Urinary bladder (tissue), 4 donors: ENCODE data around the gene TECRL. TPM values are rescaled to one million over a fixed set of nuclear protein-coding genes. Genes with fewer than 3 reads are reported as not detected.

Source experiments
- DNase-seq: peaks from one replicate; pipeline ENCODE4 v3.0.0-alpha.2; 2015; ENCODE audit errors: extremely low spot score
- H3K27ac ChIP-seq: one replicate; pipeline ENCODE4 v1.5.1; 2013; ENCODE audit warnings: low read depth, mild to moderate bottlenecking, moderate library complexity
- H3K36me3 ChIP-seq: one replicate; pipeline ENCODE4 v1.6.1; 2013; ENCODE audit warnings: mild to moderate bottlenecking, moderate library complexity; ENCODE audit not compliant: insufficient read depth
- H3K4me1 ChIP-seq: one replicate; pipeline ENCODE4 v1.6.1; 2013; ENCODE audit warnings: mild to moderate bottlenecking, moderate library complexity; ENCODE audit not compliant: insufficient read depth
- H3K4me3 ChIP-seq: one replicate; pipeline ENCODE4 v1.5.1; 2013; ENCODE audit warnings: low read depth, low read length
- WGBS: extraction: QIAGEN DNeasy Blood & Tissue Kit; methylation state at CpG from one replicate; pipeline ENCODE4 v1.1.7; 2013; 5-methylcytosine and 5-hydroxymethylcytosine counted together
- polyA plus RNA-seq: library from polyadenylated mRNA; stranded (reverse); fragments of 200-250 nt; gene quantifications from one replicate; pipeline ENCODE4 v1.2.3, GENCODE V29; 2013
- total RNA-seq: library from RNA; depleted of rRNA; stranded (reverse); fragments of >200 nt; gene quantifications from one replicate; pipeline ENCODE4 v1.2.3, GENCODE V29; 2014
- donor health status: healthy with polysubstance abuse.
- donor health status: healthy.

Gene TECRL, protein sequence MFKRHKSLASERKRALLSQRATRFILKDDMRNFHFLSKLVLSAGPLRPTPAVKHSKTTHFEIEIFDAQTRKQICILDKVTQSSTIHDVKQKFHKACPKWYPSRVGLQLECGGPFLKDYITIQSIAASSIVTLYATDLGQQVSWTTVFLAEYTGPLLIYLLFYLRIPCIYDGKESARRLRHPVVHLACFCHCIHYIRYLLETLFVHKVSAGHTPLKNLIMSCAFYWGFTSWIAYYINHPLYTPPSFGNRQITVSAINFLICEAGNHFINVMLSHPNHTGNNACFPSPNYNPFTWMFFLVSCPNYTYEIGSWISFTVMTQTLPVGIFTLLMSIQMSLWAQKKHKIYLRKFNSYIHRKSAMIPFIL
- total RNA-seq (4.5 TPM), polyA plus RNA-seq (not detected)

DNA sequence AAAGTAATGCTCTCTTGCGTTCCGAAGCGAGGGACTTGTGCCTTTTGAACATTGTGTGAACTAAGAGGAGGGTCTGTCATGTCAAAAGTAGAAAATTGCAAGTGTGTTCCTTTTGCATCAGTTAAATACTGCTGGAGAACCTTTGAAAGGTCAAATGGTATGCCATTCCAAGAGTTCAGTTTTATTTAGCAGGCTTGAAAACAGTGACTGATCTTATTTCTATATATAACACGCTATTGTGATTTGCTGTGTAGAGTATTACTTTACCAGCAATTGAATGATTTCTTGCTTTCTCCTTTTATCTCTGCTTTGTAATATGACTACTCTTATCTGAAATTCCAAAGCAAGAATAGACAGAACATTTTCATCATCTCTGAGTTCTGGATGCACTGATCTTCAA, at the start of gene TECRL:
TECRL (minus strand) TSS at position 151 of the 400 bp plus-strand sequence; CDS start at position 52, 99 bp downstream.
- no peak for DNase-seq
- no peak within 1 kb of the TSS for H3K4me3 ChIP-seq
- no peaks in the 10 kb centered on the region for H3K4me1 ChIP-seq
- WGBS = 76% methylated on average over 4 of the region's 4 CpGs
- no peak within 1 kb of the TSS for H3K27ac ChIP-seq
- H3K36me3 ChIP-seq = no peaks in the 10 kb centered on the region

DNA sequence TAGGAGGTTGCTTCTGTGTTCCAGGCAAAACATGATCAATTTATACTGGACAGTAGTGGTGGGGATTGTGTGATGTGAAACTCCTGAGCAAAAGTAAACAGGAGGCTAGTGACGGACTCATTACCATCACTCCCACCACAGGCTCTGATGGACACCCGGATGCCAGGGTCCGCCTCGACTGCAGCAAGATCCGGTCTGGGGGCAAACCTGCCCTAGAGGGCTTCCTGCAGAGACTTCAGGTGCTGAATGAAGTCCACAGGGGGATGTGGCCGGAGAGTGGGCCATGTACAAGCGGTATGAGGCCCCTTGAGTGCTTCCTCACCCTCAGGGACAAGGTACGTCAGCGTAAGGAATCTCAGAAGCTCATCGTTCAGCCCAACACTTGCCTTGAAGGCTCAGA, 23.4 kb upstream of the TECRL start:
- Histone ChIP-seq H3K27ac (no peak overlapping the region), H3K4me1 (no peaks in the 10 kb centered on the region), H3K4me3 (no peak overlapping the region), H3K36me3 (no peaks in the 10 kb centered on the region)
- WGBS = 95% methylated on average over 10 of the region's 10 CpGs
- DNase-seq = no peak

DNA sequence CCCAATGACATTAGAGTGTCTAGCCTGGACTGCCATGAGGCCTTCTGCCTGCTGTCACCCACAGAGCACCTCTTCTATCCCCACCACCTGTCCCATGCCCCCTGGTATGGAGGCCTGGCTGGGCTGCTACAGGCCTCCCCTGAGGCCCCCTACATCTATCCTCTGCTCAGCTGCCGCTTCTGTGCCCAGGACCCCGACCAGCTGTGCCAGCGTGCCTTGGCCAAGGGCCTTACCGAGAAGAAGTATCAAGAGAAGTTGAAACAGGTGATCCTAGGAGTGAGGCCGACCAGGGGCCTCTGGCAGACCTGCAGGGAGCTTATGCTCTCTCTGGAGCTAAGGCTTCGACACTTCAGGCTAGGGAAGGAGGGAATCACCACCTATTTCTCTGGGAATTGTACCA, 21.7 kb upstream of the TECRL start:
- no peak for DNase-seq
- H3K36me3 ChIP-seq = no peaks in the 10 kb centered on the region
- no peak overlapping the region for H3K27ac ChIP-seq
- no peaks in the 10 kb centered on the region for H3K4me1 ChIP-seq
- 85% methylated on average over 6 of the region's 6 CpGs for WGBS
- no peak overlapping the region for H3K4me3 ChIP-seq

DNA sequence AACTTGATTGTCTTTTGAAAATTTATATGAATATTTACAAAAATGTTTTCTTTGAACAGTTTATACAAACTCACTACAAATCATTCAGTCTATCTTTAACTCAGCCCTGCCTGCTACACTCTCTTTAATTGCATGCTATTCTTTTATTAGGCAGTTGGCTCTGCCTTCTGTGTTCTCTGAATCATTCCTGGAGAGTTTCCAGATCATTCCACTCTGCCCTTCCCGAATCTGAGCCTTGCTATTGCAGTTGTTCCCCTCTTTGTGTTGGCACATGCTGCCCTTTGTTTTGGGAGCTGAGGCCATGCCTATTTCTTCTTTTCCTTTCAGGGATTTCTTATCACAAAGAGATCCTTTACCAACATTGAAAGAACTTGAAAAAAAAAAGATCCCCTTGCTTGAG, 8.7 kb upstream of the TECRL start:
- Histone ChIP-seq H3K4me1 (no peaks in the 10 kb centered on the region), H3K36me3 (no peaks in the 10 kb centered on the region), H3K4me3 (no peak overlapping the region), H3K27ac (no peak overlapping the region)
- WGBS = 13% methylated on average over 1 of the region's 1 CpG
- DNase-seq = no peak

DNA sequence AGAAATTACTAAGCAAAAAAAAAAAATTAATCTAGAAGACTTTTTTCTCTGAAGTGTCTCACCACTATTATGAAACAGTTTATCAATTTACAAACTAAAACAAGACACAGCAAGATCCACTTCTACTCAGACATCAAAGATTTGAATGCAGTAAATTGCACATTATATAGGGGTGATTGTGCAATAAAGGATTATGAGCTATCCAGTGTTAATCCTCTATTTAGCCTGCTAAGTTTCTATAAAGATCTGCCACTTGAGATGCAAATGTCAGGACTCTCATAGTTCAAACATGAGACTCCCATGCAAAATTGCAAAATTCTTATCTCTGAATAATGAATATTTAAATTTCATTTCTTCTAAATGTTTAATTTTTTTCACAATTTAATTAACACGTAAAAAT, 2.2 kb downstream of the TECRL start:
- no peak overlapping the region for H3K4me3 ChIP-seq
- 83% methylated on average over 1 of the region's 1 CpG for WGBS

DNA sequence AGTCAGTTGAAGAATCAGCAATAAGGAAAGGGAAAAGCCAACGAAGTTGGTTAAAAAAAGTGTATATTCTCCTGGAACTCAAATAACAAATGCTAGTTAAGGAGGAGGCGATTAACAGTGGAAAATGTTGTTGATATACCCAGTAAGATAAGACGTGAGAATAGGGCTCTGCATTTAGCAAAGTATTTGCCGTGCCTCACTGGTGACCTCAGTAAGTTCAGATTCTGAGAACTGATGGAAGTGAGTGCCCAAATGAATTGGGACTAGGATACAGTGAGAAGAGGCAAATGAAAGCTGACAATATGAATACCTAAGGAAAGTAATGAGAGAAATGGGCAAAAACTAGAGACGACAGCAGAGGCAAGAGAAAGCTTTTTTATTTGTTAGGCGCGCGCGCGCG, 3.5 kb downstream of the TECRL start:
- WGBS = 70% methylated on average over 11 of the region's 11 CpGs
- Histone ChIP-seq H3K4me1 (no peaks in the 10 kb centered on the region), H3K36me3 (no peaks in the 10 kb centered on the region), H3K4me3 (no peak overlapping the region), H3K27ac (no peak overlapping the region)
- no peak for DNase-seq

More for the DNA sequence above, 2.2 kb downstream of the TECRL start:
- no peaks in the 10 kb centered on the region for H3K36me3 ChIP-seq
- no peaks in the 10 kb centered on the region for H3K4me1 ChIP-seq
- H3K27ac ChIP-seq = no peak overlapping the region
- no peak for DNase-seq

DNA sequence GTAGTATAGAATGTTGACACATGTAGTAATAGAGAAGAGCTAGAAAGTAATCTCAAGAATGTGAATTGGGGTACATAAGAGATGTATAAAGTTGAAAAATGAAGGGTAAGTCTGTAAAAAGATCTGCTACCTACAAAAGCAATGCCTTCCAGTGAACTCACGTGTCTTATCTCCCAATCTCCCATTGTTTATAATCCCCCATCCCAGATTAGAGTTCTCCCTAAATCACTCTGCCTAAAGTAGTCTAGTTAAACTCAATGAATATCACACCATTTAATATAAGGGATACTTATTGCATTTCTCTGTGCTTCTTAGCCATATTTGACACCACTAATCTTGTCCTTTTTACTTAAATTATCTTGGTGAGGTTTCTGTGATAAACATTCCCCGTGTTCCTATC, 6.6 kb downstream of the TECRL start:
- DNase-seq = no peak
- H3K27ac ChIP-seq = no peak overlapping the region
- WGBS = 16% methylated on average over 2 of the region's 2 CpGs
- no peak overlapping the region for H3K4me3 ChIP-seq
- no peaks in the 10 kb centered on the region for H3K36me3 ChIP-seq
- no peaks in the 10 kb centered on the region for H3K4me1 ChIP-seq

DNA sequence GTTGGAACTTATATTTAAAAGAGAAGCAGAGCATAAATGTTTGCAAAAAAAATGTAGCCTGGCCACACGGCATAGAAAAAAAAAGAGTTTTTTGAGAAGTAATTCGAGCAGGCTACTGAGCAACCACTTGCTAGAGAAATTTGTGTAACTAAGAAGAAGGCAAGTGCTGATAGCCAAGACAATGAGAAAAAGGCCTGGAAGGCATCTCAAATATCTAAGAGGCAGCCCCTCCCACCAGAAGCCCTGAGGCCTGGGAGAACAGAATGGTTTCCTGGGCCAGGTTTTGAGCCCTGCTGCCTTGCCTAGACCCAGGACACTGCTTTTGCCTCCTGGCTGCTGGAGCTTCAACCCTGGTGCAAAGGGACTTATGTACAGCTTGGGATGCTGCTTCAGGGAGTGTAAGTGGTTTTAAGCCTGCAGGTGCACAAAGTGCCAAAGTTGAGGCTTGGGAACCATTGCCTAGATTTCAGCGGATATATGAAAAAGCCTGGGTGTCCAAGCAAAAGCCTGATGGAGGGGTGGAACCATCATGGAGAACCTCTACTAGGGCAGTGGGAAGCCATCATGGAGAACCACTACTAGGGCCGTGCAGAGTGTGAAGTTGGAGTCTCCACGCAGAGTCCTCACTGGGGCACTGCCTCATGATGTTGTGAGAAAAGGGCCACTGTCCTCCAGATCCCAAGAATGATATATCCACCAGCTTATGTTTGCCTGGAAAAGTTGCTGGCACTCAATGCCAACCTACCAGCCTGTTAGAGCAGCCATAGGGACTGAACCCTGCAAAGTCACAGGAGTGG, 9.7 kb downstream of the TECRL start:
- Histone ChIP-seq H3K4me3 (no peak overlapping the region), H3K27ac (no peak overlapping the region), H3K4me1 (no peaks in the 10 kb centered on the region), H3K36me3 (no peaks in the 10 kb centered on the region)
- 90% methylated on average over 5 of the region's 5 CpGs for WGBS
- DNase-seq = no peak

DNA sequence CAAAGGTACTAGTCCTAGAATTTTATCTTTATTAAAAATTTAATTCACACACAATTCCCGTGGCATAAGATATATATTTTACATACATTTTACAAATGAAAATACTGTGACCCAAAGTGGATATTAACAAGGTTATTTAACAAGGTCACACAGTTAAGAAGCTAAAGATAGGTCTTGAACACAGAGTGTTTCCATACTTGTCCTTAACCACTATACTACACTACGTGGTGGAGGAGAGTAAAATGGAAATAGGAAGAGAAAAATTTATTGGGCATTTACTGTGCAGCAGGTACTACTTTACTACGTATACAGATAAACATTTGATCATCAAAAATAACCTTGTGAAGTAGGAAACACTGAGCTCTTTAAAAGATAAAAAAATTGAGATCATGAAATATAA, 14.8 kb downstream of the TECRL start:
- 73% methylated on average over 3 of the region's 3 CpGs for WGBS
- Histone ChIP-seq H3K27ac (no peak overlapping the region), H3K36me3 (no peaks in the 10 kb centered on the region), H3K4me3 (no peak overlapping the region), H3K4me1 (no peaks in the 10 kb centered on the region)
- no peak for DNase-seq

DNA sequence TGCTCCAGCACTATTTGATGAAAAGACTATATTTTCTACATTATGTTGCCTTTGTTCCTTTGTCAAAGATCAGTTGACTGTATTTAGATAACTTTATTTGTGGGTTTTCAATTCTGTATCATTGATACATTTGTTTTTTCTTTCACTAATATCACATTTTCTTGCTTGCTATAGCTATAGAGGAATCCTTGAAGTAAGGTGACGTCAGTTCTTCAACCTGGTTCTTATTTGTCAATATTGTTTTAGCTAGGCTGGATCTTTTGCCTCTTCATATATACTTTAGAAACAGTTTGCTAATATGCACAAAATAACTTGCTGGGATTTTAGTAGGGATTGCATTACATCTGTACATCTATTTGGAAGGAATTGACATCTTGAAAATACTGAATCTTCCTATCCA, 21.0 kb downstream of the TECRL start:
- H3K27ac ChIP-seq = no peak overlapping the region
- DNase-seq = no peak
- no peaks in the 10 kb centered on the region for H3K4me1 ChIP-seq
- 90% methylated on average over 1 of the region's 1 CpG for WGBS
- H3K36me3 ChIP-seq = no peaks in the 10 kb centered on the region
- H3K4me3 ChIP-seq = no peak overlapping the region

DNA sequence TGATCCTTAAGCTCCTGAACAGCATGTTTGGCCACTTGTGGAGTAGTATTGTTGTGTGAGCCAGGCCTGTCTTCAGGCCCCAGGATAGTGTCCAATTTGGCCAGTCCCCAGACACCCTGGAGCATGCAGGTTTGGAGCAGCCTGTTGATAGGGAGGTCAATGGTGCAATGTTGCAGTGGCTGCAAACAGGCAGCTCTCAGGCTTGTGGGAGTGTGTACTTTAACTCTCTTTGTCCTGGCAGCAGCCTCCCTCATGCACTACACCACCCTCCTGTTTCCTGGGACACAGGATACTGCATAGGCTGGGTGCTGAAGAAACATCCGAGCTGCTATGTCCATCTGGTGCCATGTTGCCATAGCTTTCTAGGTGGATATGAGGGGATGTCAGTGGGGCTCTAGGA, 24.0 kb downstream of the TECRL start:
- Histone ChIP-seq H3K4me1 (no peaks in the 10 kb centered on the region), H3K4me3 (no peak overlapping the region), H3K36me3 (no peaks in the 10 kb centered on the region), H3K27ac (no peak overlapping the region)
- 87% methylated on average over 1 of the region's 1 CpG for WGBS
- DNase-seq = no peak

DNA sequence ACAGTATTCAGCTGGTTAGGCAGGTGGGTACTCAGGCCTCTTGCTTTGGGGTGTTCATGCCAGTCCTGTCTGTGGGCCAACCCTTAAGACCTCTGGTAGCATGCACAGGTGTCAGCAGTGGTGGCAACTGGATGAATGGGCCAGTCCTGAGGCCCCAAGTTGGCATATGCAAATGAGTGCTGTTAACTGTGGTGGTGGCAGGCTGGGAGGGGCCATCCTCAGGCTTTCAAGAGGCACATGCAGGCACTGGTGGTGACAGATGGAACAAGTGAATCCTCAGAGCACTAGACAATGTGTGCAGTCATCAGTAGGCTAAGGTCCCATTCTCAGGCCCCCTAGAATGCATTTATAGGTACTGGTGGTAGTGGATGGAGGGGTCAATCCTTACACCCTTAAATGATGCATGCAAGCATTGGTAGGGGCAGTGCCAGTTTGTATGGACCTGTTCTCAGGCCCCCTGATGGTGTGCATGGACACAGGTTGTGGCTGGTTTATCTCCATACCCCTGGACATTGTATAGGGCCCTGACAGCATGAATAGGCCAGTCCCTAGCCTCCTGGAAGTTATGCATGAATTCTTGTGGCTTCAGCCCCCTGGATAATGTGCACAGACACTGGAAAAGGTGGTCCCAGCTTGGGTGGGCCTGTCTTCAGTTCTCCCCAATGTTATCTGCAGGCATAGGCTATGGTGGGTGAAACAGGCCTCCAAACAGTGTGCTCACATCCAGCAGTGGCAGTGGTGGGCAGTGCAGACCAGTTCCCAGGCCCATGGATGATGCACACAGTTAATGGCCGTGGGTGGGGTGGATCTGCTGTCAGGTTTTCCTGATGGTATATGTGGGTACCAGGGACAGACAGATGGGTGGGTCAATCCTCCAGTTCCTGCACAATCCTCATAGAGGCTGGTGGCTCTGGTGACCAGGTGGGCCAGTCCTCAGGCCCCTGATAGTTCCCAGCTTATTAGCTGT, 24.7 kb downstream of the TECRL start:
- Histone ChIP-seq H3K27ac (no peak overlapping the region), H3K4me1 (no peaks in the 10 kb centered on the region), H3K4me3 (no peak overlapping the region), H3K36me3 (no peaks in the 10 kb centered on the region)
- no peak for DNase-seq
- 94% methylated on average over 1 of the region's 1 CpG for WGBS

DNA sequence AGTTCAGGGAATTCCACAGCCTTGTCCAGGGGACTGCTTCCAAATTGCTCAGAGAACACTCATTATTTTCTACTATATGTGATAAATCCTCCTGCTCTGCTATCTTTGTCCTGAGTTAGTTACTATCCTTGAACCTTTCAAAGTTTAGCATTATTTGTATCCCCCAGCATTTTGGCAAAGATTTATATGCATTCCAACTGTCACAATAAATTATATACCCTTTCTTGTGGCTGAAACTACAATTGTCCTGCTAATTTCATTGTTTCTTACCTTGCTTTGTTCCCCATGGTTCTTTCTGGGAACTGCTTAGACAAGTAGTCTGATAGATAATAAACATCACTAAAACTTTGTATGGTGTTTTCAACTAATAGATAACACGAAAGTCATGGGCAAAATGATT, 40.5 kb downstream of the TECRL start:
- H3K4me3 ChIP-seq = no peak overlapping the region
- no peaks in the 10 kb centered on the region for H3K4me1 ChIP-seq
- H3K36me3 ChIP-seq = no peaks in the 10 kb centered on the region
- H3K27ac ChIP-seq = no peak overlapping the region
- WGBS = 42% methylated on average over 1 of the region's 1 CpG
- no peak for DNase-seq
